ENCODE data around the gene MSH4.
"Not testable (repeated sequence)": the region's sequence is repeated elsewhere in the genome, so short reads cannot be mapped to it uniquely, and the experiment has no call there.

Gene MSH4

GRCh38 chr1:75796376-75797272, at the start of gene MSH4:
Gene MSH4 (plus strand): TSS chr1:75796882. CDS start chr1:75796986, 104 bp downstream.
- no peak for DNase-seq

- not testable (repeated sequence) for DNase-seq
Measured at GRCh38 chr1:75757210-75757609, 39.5 kb upstream of the MSH4 start.

- not testable (repeated sequence) for DNase-seq
Measured at GRCh38 chr1:75758543-75758942, 38.1 kb upstream of the MSH4 start.

- no peak for DNase-seq
Measured at GRCh38 chr1:75764057-75764655, 32.5 kb upstream of the MSH4 start.

GRCh38 chr1:75765697-75766355, 30.9 kb upstream of the MSH4 start:
- DNase-seq, result no peak

- DNase-seq, result no peak
Measured at GRCh38 chr1:75768016-75768415, 28.7 kb upstream of the MSH4 start.

- DNase-seq, result no peak
Measured at GRCh38 chr1:75770761-75771160, 25.9 kb upstream of the MSH4 start.

GRCh38 chr1:75771978-75772377, 24.7 kb upstream of the MSH4 start:
- DNase-seq, result no peak

GRCh38 chr1:75777812-75778211, 18.9 kb upstream of the MSH4 start:
- not testable (repeated sequence) for DNase-seq

GRCh38 chr1:75778694-75779093, 18.0 kb upstream of the MSH4 start:
- DNase-seq, result not testable (repeated sequence)

GRCh38 chr1:75780183-75780582, 16.5 kb upstream of the MSH4 start:
- not testable (repeated sequence) for DNase-seq

GRCh38 chr1:75783920-75784319, 12.8 kb upstream of the MSH4 start:
- not testable (repeated sequence) for DNase-seq

- no peak for DNase-seq
Measured at GRCh38 chr1:75785320-75785982, 11.2 kb upstream of the MSH4 start.

GRCh38 chr1:75785983-75786853, 10.5 kb upstream of the MSH4 start, which contains the start of gene RABGGTB:
Gene RABGGTB (plus strand): TSS chr1:75786256. CDS start chr1:75786272, 16 bp downstream.
- DNase-seq, result peak; percentile 92

GRCh38 chr1:75786901-75787493, 9.7 kb upstream of the MSH4 start:
- DNase-seq, result no peak

- no peak for DNase-seq
Measured at GRCh38 chr1:75787524-75787923, 9.2 kb upstream of the MSH4 start.

- DNase-seq, result no peak
Measured at GRCh38 chr1:75789988-75790387, 6.7 kb upstream of the MSH4 start.

- DNase-seq, result no peak
Measured at GRCh38 chr1:75791022-75791421, 5.7 kb upstream of the MSH4 start.

GRCh38 chr1:75792091-75792490, 4.6 kb upstream of the MSH4 start:
- DNase-seq, result no peak

GRCh38 chr1:75794382-75794781, 2.3 kb upstream of the MSH4 start:
- no peak for DNase-seq

- DNase-seq, result no peak
Measured at GRCh38 chr1:75795703-75796193, 934 bp upstream of the MSH4 start.

GRCh38 chr1:75797273-75797588, 549 bp downstream of the MSH4 start:
- DNase-seq, result no peak
